Activated CD4-positive, CD25-positive, alpha-beta regulatory T cell (primary cell): Measurements from ENCODE around the gene PHF13.
"Not testable (repeated sequence)": the region's sequence is repeated elsewhere in the genome, so short reads cannot be mapped to it uniquely, and the experiment has no call there.

Source experiments
- DNase-seq, 4 experiments: peaks; one replicate each; lab custom pipeline; 2025; lab: John Stamatoyannopoulos, UW

Gene PHF13

GRCh38 chr1:6587261-6588005, 26.1 kb upstream of the PHF13 start:
- DNase-seq: no peak

GRCh38 chr1:6588128-6588892, 25.2 kb upstream of the PHF13 start:
- DNase-seq: no peak

DNA sequence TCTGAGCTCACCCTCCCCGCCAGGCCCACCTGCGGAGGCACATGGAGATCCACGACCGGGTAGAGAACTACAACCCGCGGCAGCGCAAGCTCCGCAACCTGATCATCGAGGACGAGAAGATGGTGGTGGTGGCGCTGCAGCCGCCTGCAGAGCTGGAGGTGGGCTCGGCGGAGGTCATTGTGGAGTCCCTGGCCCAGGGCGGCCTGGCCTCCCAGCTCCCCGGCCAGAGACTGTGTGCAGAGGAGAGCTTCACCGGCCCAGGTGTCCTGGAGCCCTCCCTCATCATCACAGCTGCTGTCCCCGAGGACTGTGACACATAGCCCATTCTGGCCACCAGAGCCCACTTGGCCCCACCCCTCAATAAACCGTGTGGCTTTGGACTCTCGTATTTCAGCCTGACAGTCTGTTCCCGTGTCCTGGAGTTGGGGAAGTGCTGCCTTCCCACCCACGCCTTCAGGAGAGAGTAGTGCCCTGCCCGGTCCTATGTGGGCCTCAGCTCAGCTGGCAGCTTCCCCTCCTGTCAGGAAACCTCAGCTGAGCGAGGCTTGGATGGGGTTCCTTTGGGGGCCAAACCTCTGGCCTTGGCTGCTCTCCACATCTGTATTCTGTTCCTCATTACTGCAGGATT, 24.5 kb upstream of the PHF13 start:
- no peak for DNase-seq

- DNase-seq: no peak
Observed at GRCh38 chr1:6590046-6590445, 23.5 kb upstream of the PHF13 start.

GRCh38 chr1:6591222-6591621, 22.3 kb upstream of the PHF13 start:
- no peak for DNase-seq

- DNase-seq: no peak
Observed at GRCh38 chr1:6591644-6592043, 21.9 kb upstream of the PHF13 start.

GRCh38 chr1:6592441-6592840, 21.1 kb upstream of the PHF13 start:
- DNase-seq: no peak

DNA sequence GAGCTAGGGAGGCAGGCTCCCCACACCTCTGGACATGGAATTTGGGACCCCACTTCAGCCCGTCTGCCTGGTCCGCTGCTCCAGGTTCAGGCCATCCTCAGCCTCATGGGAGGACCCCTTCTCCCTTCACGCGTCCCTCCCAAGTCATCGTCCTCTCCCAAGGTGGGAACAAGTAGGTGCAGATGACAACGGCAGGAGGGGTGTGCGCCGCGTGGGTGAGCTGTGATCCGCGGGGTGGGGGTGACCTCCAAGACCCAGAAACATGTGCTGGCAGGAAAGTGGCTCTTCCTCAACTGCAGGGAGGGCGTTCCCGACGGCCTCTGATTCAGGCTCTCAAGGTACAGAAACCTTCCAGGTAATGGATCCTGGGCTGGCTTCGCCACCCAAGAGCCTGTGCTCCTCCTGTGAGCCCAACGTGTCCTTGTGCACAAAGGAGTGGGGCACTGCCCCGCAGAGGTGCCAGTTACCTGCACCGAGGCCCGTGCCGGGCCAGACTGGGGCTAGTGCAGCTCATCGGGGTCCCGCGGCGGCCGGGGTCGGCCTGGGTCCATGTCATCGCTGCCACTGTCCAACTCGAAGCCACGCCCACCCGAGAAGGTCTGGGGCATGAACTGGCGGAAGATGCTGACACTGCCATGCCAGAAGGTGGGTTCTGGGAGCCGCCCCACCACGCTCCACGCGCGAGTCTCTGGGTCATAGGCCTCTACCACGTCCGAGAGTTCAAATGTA, 20.5 kb upstream of the PHF13 start:
- no peak for DNase-seq

DNA sequence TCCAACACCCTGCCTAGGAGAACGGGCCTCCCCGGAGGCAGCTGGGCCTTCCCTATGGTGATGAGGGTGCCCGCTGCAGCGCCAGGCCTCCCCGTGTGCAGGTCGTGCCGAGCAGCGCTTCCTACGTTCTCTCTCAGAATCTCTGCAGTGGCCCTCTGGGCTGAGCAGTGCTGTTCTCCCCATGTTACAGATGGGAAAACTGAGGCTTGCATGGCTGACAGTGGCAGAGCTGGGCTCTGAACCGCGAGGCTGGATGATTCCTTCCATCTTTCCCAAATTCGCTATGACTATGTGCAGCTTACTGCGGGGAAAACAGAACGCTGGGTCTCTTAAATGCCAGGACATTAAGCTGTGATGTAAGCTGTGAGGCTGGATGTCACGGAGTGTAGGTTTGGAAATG, 19.7 kb upstream of the PHF13 start:
- no peak for DNase-seq

DNA sequence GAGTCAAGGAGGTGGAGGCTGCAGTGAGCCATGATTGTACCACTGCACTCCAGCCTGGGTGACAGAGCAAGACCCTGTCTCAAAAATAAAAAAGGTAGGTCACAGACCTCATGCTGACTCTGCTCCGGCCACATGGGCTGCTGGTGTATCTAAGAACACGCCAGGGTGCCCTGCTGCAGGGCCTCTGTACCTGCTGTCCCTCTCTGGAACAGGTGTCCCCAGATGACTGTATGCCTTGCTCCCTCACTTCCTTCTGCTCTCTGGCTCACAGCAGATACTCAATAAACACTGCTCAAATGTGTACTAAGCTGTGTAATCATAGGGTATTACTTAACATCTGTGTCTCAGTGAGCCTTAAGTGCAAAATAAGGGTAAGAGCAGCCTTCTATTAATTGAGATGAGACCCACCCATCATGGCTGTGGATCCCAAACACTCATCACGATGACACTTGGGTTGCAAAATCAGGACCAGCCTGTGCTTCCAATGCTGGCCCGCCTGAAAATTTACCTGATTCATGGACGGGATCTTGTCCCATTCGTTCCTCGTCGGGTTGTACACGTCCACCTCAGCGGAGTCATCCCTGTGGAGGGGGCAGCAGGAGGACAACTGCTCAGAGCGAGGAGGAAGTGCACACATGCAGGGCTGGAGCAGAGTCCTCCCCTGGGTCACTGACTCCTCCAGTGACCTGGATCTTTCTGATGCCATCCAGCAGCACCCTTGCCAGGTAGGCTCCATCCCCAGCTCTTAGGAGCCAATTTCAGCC, 18.4 kb upstream of the PHF13 start:
- DNase-seq: no peak

DNA sequence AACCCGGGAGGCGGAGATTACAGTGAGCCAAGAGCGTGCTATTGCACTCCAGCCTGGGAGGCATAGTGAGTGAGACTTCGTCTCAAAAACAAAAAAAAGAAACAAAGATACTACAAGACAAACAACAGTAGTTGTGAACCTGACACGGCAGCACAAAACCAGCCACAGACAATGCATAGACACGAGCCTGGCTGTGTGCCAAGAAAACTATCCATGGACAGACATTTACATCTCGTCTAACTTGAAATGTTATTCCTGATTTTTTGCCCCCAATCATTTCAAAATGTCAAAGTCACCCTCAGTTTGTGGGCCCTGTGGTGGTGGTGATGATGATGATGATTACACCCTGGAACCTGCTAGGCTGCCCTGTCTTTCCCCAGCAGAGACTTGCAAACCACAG, 17.2 kb upstream of the PHF13 start:
- DNase-seq: no peak

- DNase-seq: no peak
Observed at GRCh38 chr1:6596886-6597776, 16.4 kb upstream of the PHF13 start.

DNA sequence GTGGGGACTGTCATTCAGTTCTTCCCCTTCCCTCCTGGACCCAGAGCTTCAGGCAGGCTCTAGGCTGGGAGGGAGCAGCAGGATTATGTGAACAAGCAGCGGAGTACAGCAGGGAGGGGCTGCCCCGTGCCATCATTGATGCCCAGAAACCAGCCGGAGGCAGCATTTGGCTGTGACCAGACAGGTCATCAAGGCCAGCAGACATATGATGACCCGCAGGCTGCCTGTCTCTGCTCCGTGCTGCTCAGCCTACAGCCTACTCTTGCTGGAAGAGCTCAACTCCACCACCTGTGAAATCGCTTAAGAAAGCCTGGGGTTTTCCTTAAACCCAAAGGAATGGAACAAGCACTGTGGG, 15.8 kb upstream of the PHF13 start:
- no peak for DNase-seq

DNA sequence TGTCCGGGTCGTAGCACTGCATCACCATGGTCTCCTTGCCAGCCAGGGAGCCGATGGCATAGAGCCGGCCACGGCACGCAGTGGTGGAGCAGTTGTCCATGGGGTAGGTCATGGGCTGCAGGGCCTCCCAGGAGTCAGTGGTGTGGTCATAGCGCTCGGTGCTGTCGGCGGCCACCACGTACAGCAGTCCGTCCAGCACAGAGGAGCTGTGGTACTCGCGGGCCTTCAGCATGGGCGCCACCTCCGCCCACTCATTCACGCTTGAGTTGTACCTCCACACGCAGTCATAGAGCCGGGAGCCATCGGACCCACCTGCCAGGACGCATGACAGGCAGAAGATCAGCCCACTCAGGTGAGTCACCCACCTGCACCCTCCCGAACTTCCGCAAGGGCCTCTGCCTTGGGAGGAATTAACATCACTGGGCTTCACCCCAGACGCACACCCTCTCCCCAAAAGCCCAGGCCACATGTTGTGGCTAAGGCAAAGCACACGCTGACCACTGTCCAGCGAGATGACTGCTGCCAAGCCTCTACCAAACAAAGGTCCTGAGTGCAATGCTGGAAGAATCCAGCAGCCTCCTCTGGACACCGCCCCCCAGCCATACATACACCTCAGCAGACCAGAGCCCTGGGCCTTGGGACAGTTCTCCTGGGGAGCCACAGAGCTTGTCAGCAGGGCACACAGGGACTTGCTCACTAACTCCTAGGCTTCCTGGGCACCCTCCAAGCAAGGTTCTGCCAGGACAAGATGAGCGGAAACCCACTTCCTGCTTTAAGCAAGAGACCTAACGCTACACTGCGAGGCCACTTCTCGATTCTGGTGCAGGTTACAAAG, 14.2 kb upstream of the PHF13 start:
- DNase-seq: peak; percentile 11 to 28 (median 22)

GRCh38 chr1:6599991-6600390, 13.5 kb upstream of the PHF13 start:
- DNase-seq: not testable (repeated sequence)

- no peak for DNase-seq
Observed at GRCh38 chr1:6600410-6601048, 13.0 kb upstream of the PHF13 start.

DNA sequence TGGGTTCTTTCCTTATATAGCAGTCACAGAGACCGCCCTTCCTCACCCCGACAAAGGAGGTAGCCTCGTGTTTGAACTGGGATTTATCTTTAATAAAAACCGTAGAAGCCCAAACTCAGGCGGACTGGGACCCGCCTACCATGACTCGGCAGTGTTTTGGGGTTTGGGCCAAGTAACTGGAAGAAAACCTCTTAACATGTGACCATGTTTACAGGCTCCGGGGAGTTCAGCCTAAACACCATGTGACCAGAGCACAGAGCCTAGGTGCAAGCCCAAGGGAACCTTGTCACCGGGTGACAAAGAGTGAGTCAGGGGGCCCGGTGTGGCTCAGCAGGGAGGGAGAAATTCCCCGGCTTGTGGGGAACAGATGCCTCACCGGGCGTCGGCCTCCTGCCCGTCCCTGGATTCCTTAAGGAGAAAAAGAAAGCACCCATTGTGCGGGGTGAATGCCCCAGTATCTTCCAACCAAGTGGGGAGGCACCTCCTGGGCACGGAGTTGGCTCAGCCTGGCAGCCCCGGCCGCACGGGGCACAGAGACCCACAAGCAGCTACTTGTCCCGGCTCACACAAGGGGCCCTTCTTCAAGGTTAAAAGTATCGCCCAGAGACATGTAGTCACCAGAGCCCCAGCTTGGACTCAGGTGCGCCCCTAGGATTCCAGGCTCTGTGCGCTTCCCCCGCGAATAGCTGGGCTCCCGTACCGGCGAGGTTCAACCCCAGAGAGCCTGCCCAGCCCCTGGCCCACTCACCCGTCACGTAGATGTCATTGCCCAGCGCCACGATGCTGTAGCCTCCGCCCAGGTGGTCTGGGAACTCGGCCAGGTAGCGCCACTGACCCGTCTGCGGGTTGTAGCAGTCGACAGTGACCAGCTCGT, 12.2 kb upstream of the PHF13 start:
- peak; percentile 21 to 66 (median 48) for DNase-seq
